HepG2 (cell line): ENCODE results near the gene CAMTA2. TPM values are rescaled to one million over a fixed set of nuclear protein-coding genes. Genes with fewer than 3 reads are reported as not detected.
A peak's percentile ranks its signal among the peaks of the same experiment; 100 is the strongest.

Experiments
- SSRP1 ChIP-seq: IDR thresholded peaks from 2 replicates; pipeline ENCODE4 v1.6.1; 2016; ENCODE audit warnings: control low read depth
- STAG1 ChIP-seq: sonication (generic); formaldehyde crosslinking; IDR thresholded peaks from 2 replicates; pipeline ENCODE4 v1.4.0; 2020; ENCODE audit warnings: missing genetic modification reagents
- YEATS2 ChIP-seq: sonication (generic); formaldehyde crosslinking; IDR thresholded peaks from 2 replicates; pipeline ENCODE4 v1.4.0; 2020; ENCODE audit warnings: missing genetic modification reagents, borderline replicate concordance
- ZFX ChIP-seq: sonication (generic); formaldehyde crosslinking; IDR thresholded peaks from 2 replicates; pipeline ENCODE4 v1.4.0; 2020; ENCODE audit warnings: mild to moderate bottlenecking, low read depth, missing genetic modification reagents, moderate library complexity
- ZNF572 ChIP-seq: sonication (generic); formaldehyde crosslinking; IDR thresholded peaks from 2 replicates; pipeline ENCODE4 v1.5.1; 2020; ENCODE audit warnings: mild to moderate bottlenecking, missing genetic modification reagents
- polyA plus RNA-seq, 8 experiments: library from polyadenylated mRNA; depleted of rRNA in 3 of 8; stranded (reverse) in 7 of 8; unstranded in 1 of 8; fragments of >200 nt; fragmentation: Illumina TruSeq in 4 of 8; extraction: Trizol in 4 of 8; gene quantifications; 2 replicates each; pipeline versions ENCODE4 v1.2.1 to v1.2.3, GENCODE V29; 2011 to 2016; ENCODE audit warnings: low read depth in 4 of 8, missing spikeins in 1 of 8, mixed read lengths in 1 of 8; ENCODE audit not compliant: insufficient read depth in 1 of 8
- total RNA-seq, 5 experiments: library from RNA; depleted of rRNA; stranded (reverse); fragments of >200 nt; fragmentation: Illumina TruSeq; extraction: Trizol; gene quantifications; 2 replicates each; pipeline ENCODE4 v1.2.3, GENCODE V29; 2016; ENCODE audit warnings: low read depth in 1 of 5
- TF ChIP-seq, protein P1 (sequence below): sonication (generic); formaldehyde crosslinking; IDR thresholded peaks from 2 replicates; pipeline ENCODE4 v1.5.0; 2020; ENCODE audit warnings: mild to moderate bottlenecking, missing genetic modification reagents, moderate library complexity
- TF ChIP-seq, protein P2 (sequence below): sonication (generic); formaldehyde crosslinking; IDR thresholded peaks from 2 replicates; pipeline ENCODE4 v1.5.0; 2020; ENCODE audit warnings: missing genetic modification reagents, mild to moderate bottlenecking, borderline replicate concordance
- TF ChIP-seq, protein P3 (sequence below): sonication (generic); formaldehyde crosslinking; IDR thresholded peaks from 2 replicates; pipeline ENCODE4 v1.5.0; 2020; ENCODE audit warnings: missing genetic modification reagents
- TF ChIP-seq, protein P4 (sequence below): sonication (generic); formaldehyde crosslinking; IDR thresholded peaks from 2 replicates; pipeline ENCODE4 v1.4.0; 2020; ENCODE audit warnings: mild to moderate bottlenecking, missing genetic modification reagents
- TF ChIP-seq, protein P5 (sequence below): sonication (generic); formaldehyde crosslinking; IDR thresholded peaks from 2 replicates; pipeline ENCODE4 v1.8.1; 2023; ENCODE audit warnings: mild to moderate bottlenecking, inconsistent platforms, moderate library complexity, missing genetic modification reagents, borderline replicate concordance
- TF ChIP-seq, protein P6 (sequence below): sonication (generic); formaldehyde crosslinking; IDR thresholded peaks from 2 replicates; pipeline ENCODE4 v1.4.0; 2020; ENCODE audit warnings: missing genetic modification reagents

The CAMTA2 gene
- total and polyA plus RNA-seq, 2 of the 13 experiments (the other 11 are each of a cell fraction or from before 2014, with no cell fraction given), result 4.1 to 7.1 TPM

DNA sequence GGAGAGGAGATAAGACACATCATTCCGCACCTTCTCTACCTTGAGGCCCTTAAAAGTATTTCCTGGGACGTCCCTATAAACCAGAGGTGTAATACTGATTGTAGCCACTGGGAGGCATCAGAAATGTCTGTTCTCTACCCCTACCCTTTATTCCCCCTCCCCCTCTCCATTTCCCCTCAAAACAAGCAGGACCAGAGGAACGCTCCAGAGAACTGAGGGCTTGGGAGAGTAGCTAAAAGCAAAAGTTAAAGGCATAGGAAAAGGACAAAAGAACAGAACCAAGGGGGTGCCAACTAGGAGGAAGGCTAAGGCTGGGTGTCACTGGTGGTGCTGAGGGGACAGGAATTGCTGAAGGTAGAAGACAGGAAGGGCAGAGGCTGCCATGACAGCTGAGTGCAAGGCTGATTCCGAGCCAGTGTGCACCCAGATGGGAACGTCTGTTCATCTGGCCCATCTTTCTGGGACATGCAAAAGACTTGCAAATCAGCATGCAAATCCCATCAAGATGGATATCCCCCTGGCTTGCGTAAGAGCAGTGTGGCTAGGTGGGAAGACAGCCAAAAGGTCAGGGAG is 6.7 kb downstream of the CAMTA2 start (continued):
- TF ChIP-seq, protein P1, sequence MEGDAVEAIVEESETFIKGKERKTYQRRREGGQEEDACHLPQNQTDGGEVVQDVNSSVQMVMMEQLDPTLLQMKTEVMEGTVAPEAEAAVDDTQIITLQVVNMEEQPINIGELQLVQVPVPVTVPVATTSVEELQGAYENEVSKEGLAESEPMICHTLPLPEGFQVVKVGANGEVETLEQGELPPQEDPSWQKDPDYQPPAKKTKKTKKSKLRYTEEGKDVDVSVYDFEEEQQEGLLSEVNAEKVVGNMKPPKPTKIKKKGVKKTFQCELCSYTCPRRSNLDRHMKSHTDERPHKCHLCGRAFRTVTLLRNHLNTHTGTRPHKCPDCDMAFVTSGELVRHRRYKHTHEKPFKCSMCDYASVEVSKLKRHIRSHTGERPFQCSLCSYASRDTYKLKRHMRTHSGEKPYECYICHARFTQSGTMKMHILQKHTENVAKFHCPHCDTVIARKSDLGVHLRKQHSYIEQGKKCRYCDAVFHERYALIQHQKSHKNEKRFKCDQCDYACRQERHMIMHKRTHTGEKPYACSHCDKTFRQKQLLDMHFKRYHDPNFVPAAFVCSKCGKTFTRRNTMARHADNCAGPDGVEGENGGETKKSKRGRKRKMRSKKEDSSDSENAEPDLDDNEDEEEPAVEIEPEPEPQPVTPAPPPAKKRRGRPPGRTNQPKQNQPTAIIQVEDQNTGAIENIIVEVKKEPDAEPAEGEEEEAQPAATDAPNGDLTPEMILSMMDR, result peak; percentile 75
- TF ChIP-seq ZNF572 (CRISPR knock-in tag), result 0 out of 2 replicates have a peak, but pooled peaks have one; percentile 72
- TF ChIP-seq, protein P2, sequence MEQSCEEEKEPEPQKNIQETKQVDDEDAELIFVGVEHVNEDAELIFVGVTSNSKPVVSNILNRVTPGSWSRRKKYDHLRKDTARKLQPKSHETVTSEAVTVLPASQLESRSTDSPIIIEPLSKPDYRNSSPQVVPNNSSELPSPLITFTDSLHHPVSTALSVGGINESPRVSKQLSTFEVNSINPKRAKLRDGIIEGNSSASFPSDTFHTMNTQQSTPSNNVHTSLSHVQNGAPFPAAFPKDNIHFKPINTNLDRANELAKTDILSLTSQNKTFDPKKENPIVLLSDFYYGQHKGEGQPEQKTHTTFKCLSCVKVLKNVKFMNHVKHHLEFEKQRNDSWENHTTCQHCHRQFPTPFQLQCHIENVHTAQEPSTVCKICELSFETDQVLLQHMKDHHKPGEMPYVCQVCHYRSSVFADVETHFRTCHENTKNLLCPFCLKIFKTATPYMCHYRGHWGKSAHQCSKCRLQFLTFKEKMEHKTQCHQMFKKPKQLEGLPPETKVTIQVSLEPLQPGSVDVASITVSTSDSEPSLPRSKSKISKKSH (CRISPR knock-in tag), result no peak
- TF ChIP-seq YEATS2 (CRISPR knock-in tag), result peak; percentile 31; the same call in 1 of the 2 replicates
- TF ChIP-seq, protein P3, sequence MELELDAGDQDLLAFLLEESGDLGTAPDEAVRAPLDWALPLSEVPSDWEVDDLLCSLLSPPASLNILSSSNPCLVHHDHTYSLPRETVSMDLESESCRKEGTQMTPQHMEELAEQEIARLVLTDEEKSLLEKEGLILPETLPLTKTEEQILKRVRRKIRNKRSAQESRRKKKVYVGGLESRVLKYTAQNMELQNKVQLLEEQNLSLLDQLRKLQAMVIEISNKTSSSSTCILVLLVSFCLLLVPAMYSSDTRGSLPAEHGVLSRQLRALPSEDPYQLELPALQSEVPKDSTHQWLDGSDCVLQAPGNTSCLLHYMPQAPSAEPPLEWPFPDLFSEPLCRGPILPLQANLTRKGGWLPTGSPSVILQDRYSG, result no peak
- TF ChIP-seq STAG1, result peak; percentile 43
- TF ChIP-seq ZFX (CRISPR knock-in tag), result 0 out of 2 replicates have a peak, but pooled peaks have one; percentile 16
- TF ChIP-seq, protein P4, sequence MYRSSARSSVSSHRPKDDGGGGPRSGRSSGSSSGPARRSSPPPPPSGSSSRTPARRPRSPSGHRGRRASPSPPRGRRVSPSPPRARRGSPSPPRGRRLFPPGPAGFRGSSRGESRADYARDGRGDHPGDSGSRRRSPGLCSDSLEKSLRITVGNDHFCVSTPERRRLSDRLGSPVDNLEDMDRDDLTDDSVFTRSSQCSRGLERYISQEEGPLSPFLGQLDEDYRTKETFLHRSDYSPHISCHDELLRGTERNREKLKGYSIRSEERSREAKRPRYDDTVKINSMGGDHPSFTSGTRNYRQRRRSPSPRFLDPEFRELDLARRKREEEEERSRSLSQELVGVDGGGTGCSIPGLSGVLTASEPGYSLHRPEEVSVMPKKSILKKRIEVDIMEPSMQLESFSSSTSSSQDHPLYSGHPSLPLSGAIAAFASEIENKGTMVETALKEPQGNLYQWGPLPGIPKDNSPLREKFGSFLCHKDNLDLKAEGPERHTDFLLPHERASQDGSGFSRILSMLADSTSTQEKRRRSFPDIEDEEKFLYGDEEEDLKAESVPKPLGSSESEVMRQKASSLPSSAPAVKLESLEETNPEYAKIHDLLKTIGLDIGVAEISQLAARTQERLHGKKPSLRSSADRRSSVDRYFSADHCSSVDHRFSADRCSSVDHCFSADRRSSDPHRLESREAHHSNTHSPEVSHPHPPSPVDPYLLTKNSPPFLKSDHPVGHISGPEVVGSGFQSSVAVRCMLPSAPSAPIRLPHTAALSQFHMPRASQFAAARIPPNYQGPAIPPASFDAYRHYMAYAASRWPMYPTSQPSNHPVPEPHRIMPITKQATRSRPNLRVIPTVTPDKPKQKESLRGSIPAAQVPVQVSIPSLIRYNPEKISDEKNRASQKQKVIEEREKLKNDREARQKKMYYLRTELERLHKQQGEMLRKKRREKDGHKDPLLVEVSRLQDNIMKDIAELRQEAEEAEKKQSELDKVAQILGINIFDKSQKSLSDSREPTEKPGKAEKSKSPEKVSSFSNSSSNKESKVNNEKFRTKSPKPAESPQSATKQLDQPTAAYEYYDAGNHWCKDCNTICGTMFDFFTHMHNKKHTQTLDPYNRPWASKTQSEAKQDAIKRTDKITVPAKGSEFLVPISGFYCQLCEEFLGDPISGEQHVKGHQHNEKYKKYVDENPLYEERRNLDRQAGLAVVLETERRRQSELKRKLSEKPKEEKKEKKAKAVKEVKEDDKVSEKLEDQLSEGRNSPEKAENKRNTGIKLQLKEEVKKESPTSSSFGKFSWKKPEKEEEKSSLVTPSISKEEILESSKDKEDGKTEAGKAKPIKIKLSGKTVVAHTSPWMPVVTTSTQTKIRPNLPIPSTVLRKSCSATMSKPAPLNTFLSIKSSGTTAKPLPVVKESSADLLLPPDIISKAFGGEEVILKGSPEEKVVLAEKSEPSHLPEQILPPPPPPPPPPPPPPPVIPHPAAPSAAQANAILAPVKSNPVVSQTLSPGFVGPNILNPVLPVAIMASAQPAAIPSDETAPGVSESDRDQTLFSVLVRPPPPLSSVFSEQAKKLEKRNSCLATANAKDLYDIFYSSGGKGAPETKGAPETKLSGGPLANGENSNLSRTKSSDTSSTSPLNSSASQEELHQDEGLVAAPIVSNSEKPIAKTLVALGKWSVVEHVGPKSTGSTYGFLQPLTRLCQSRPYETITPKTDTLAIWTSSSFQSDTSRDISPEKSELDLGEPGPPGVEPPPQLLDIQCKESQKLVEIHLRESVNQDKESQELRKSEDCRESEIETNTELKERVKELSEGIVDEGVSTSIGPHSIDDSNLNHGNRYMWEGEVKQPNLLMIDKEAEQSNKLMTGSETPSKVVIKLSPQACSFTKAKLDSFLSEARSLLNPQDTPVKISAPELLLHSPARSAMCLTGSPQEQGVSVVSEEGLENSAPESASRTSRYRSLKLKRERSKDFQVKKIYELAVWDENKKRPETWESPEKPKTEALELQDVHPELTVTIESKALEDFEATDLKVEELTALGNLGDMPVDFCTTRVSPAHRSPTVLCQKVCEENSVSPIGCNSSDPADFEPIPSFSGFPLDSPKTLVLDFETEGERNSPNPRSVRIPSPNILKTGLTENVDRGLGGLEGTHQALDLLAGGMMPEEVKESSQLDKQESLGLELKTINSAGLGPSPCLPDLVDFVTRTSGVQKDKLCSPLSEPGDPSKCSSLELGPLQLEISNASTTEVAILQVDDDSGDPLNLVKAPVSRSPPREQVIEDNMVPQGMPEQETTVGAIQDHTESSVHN, result 0 out of 2 replicates have a peak, but pooled peaks have one; percentile 39
- TF ChIP-seq, protein P5, sequence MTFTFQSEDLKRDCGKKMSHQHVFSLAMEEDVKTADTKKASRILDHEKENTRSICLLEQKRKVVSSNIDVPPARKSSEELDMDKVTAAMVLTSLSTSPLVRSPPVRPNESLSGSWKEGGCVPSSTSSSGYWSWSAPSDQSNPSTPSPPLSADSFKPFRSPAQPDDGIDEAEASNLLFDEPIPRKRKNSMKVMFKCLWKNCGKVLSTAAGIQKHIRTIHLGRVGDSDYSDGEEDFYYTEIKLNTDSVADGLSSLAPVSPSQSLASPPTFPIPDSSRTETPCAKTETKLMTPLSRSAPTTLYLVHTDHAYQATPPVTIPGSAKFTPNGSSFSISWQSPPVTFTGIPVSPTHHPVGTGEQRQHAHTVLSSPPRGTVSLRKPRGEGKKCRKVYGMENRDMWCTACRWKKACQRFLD (CRISPR knock-in tag), result no peak
- peak; percentile 32; the same call in 1 of the 2 replicates for TF ChIP-seq SSRP1 (CRISPR knock-in tag)
- TF ChIP-seq, protein P6, sequence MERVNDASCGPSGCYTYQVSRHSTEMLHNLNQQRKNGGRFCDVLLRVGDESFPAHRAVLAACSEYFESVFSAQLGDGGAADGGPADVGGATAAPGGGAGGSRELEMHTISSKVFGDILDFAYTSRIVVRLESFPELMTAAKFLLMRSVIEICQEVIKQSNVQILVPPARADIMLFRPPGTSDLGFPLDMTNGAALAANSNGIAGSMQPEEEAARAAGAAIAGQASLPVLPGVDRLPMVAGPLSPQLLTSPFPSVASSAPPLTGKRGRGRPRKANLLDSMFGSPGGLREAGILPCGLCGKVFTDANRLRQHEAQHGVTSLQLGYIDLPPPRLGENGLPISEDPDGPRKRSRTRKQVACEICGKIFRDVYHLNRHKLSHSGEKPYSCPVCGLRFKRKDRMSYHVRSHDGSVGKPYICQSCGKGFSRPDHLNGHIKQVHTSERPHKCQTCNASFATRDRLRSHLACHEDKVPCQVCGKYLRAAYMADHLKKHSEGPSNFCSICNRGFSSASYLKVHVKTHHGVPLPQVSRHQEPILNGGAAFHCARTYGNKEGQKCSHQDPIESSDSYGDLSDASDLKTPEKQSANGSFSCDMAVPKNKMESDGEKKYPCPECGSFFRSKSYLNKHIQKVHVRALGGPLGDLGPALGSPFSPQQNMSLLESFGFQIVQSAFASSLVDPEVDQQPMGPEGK (CRISPR knock-in tag), result peak; percentile 23; the same call in 1 of the 2 replicates
